Fibroblast of peridontal ligament (primary cell): ENCODE measurements around the gene RGPD8.
A peak's percentile ranks its signal among the peaks of the same experiment; 100 is the strongest.
"Not testable (repeated sequence)": the region's sequence is repeated elsewhere in the genome, so short reads cannot be mapped to it uniquely, and the experiment has no call there.

ENCODE experiments used
- DNase-seq: peaks from one replicate; pipeline ENCODE4 v3.0.0-alpha.2; 2010; ENCODE audit errors: extremely low read depth

RGPD8 gene

GRCh38 chr2:112433480-112433879 is at the start of gene RGPD8:
TSS of gene RGPD8 (minus strand) at chr2:112433645. CDS start at chr2:112433453, 192 bp downstream.
- peak; percentile 80 for DNase-seq

GRCh38 chr2:112483042-112483473 is 49.6 kb upstream of the RGPD8 start:
- peak; percentile 40 for DNase-seq

GRCh38 chr2:112482309-112483041 is 49.0 kb upstream of the RGPD8 start:
- DNase-seq, result peak; percentile 35

- peak; percentile 38 for DNase-seq
These were observed 48.2 kb upstream of the RGPD8 start, which contains the start of gene TTL for GRCh38 chr2:112481528-112482233. TSS of gene TTL (plus strand) at chr2:112482156. CDS start at chr2:112482345, 189 bp downstream.

- DNase-seq, result peak; percentile 72
These were observed 47.6 kb upstream of the RGPD8 start for GRCh38 chr2:112481050-112481527.

- no peak for DNase-seq
These were observed 47.1 kb upstream of the RGPD8 start for GRCh38 chr2:112480530-112481049.

GRCh38 chr2:112476434-112476833 is 43.0 kb upstream of the RGPD8 start:
- no peak for DNase-seq

GRCh38 chr2:112474844-112475486 is 41.5 kb upstream of the RGPD8 start:
- DNase-seq, result peak; percentile 26

- DNase-seq, result no peak
These were observed 39.3 kb upstream of the RGPD8 start for GRCh38 chr2:112472547-112473263.

GRCh38 chr2:112465382-112465781 is 31.9 kb upstream of the RGPD8 start:
- peak; percentile 25 for DNase-seq

- DNase-seq, result no peak
These were observed 29.8 kb upstream of the RGPD8 start for GRCh38 chr2:112463256-112463655.

- DNase-seq, result no peak
These were observed 28.7 kb upstream of the RGPD8 start for GRCh38 chr2:112462178-112462577.

- DNase-seq, result no peak
These were observed 25.9 kb upstream of the RGPD8 start for GRCh38 chr2:112459372-112459771.

- DNase-seq, result no peak
These were observed 21.1 kb upstream of the RGPD8 start for GRCh38 chr2:112454586-112454985.

GRCh38 chr2:112451317-112451716 is 17.9 kb upstream of the RGPD8 start:
- no peak for DNase-seq

- DNase-seq, result no peak
These were observed 16.4 kb upstream of the RGPD8 start for GRCh38 chr2:112449854-112450253.

GRCh38 chr2:112444256-112444655 is 10.8 kb upstream of the RGPD8 start:
- not testable (repeated sequence) for DNase-seq

- not testable (repeated sequence) for DNase-seq
These were observed 5.3 kb upstream of the RGPD8 start for GRCh38 chr2:112438603-112439261.

GRCh38 chr2:112437405-112437831 is 4.0 kb upstream of the RGPD8 start:
- peak; percentile 10 for DNase-seq

- DNase-seq, result not testable (repeated sequence)
These were observed 3.5 kb upstream of the RGPD8 start for GRCh38 chr2:112436993-112437392.
